Measurements from ENCODE around the gene KLHL5. TPM values are rescaled to one million over a fixed set of nuclear protein-coding genes. Genes with fewer than 3 reads are reported as not detected.

The KLHL5 gene
- polyA plus RNA-seq, 1 donor from 2014 or later: 33.8 TPM

- H3K36me3 ChIP-seq (ENCODE audit: insufficient read depth, low read length): peaks cover 6% of the 10 kb centered on the region
- H3K9ac ChIP-seq (ENCODE audit: low read length): no peak overlapping the region
- no peak overlapping the region for H3K4me2 ChIP-seq (ENCODE audit: low read length)
- no peaks in the 10 kb centered on the region for H4K20me1 ChIP-seq (ENCODE audit: insufficient read depth)
- H3K9me2 ChIP-seq (ENCODE audit: insufficient read depth, low read length): no peaks in the 10 kb centered on the region
- H3K4me3 ChIP-seq (ENCODE audit: low read length): no peak overlapping the region
- no peaks in the 10 kb centered on the region for H3K79me2 ChIP-seq (replicated peaks; ENCODE audit: insufficient read depth, low read length)
- no peak overlapping the region for H3K27ac ChIP-seq (ENCODE audit: low read length)
- no peaks in the 10 kb centered on the region for H3F3A ChIP-seq (ENCODE audit: insufficient read depth, low read length, poor library complexity, severe bottlenecking)
- H2AFZ ChIP-seq (ENCODE audit: low read depth, low read length): no peak overlapping the region
- TF ChIP-seq TAF1 (IDR thresholded peaks at IDR 0.05; ENCODE audit: low read depth) (no peak), RAD21 (conservative IDR thresholded peaks at IDR 0.05) (no peak), SMC3 (conservative IDR thresholded peaks at IDR 0.05; ENCODE audit: poor library complexity) (no peak), POLR2AphosphoS5 (IDR thresholded peaks at IDR 0.05) (no peak), MXI1 (conservative IDR thresholded peaks at IDR 0.05; ENCODE audit: poor library complexity, severe bottlenecking) (no peak), REST (IDR thresholded peaks at IDR 0.05; ENCODE audit: borderline replicate concordance) (no peak), EP300 (conservative IDR thresholded peaks at IDR 0.05; ENCODE audit: poor library complexity, severe bottlenecking) (no peak), EZH2 (IDR thresholded peaks at IDR 0.05; ENCODE audit: borderline replicate concordance, insufficient read depth, low read length, poor library complexity, severe bottlenecking) (no peak), CTCF (IDR thresholded peaks at IDR 0.05; ENCODE audit: poor library complexity, severe bottlenecking) (no peak)
- H3K9me3 ChIP-seq (ENCODE audit: low read length): no peaks in the 10 kb centered on the region
- H3K27me3 ChIP-seq (ENCODE audit: insufficient read depth, low read depth, low read length): no peaks in the 10 kb centered on the region
Observed at GRCh38 chr4:39085891-39086290, 23.9 kb downstream of the KLHL5 start.

GRCh38 chr4:39096847-39097246 is 34.8 kb downstream of the KLHL5 start:
- Histone ChIP-seq H3K9me3 (ENCODE audit: low read length) (no peaks in the 10 kb centered on the region), H3K27me3 (ENCODE audit: insufficient read depth, low read depth, low read length) (no peaks in the 10 kb centered on the region), H3K4me2 (ENCODE audit: low read length) (no peak overlapping the region), H2AFZ (ENCODE audit: low read depth, low read length) (no peak overlapping the region), H4K20me1 (ENCODE audit: insufficient read depth) (no peaks in the 10 kb centered on the region), H3K27ac (ENCODE audit: low read length) (no peak overlapping the region), H3K36me3 (ENCODE audit: insufficient read depth, low read length) (peaks cover 5% of the 10 kb centered on the region), H3F3A (ENCODE audit: insufficient read depth, low read length, poor library complexity, severe bottlenecking) (no peaks in the 10 kb centered on the region), H3K9ac (ENCODE audit: low read length) (no peak overlapping the region), H3K4me3 (ENCODE audit: low read length) (no peak overlapping the region), H3K9me2 (ENCODE audit: insufficient read depth, low read length) (no peaks in the 10 kb centered on the region), H3K79me2 (replicated peaks; ENCODE audit: insufficient read depth, low read length) (no peaks in the 10 kb centered on the region)
- TF ChIP-seq REST (IDR thresholded peaks at IDR 0.05; ENCODE audit: borderline replicate concordance) (no peak), CTCF (IDR thresholded peaks at IDR 0.05; ENCODE audit: poor library complexity, severe bottlenecking) (no peak), POLR2AphosphoS5 (IDR thresholded peaks at IDR 0.05) (no peak), EZH2 (IDR thresholded peaks at IDR 0.05; ENCODE audit: borderline replicate concordance, insufficient read depth, low read length, poor library complexity, severe bottlenecking) (no peak), EP300 (conservative IDR thresholded peaks at IDR 0.05; ENCODE audit: poor library complexity, severe bottlenecking) (no peak), RAD21 (conservative IDR thresholded peaks at IDR 0.05) (no peak), TAF1 (IDR thresholded peaks at IDR 0.05; ENCODE audit: low read depth) (no peak), SMC3 (conservative IDR thresholded peaks at IDR 0.05; ENCODE audit: poor library complexity) (no peak), MXI1 (conservative IDR thresholded peaks at IDR 0.05; ENCODE audit: poor library complexity, severe bottlenecking) (no peak)

Measured in neural cell (in vitro differentiated cells).